DOHH2 (cell line): Measurements from ENCODE around the gene CLDND1.

Experiments used
- CTCF ChIP-seq: fragments of 200-600 bp; sonication (generic); IDR thresholded peaks from one replicate; pipeline ENCODE4 v1.5.1; 2014; ENCODE audit warnings: antibody characterized with exemption, mild to moderate bottlenecking, low read depth, low read length; ENCODE audit not compliant: poor library complexity, severe bottlenecking
- EZH2phosphoT487 ChIP-seq: fragments of 200-600 bp; sonication (generic); IDR thresholded peaks from 2 replicates; pipeline ENCODE4 v1.6.1; 2017; ENCODE audit warnings: borderline replicate concordance, mild to moderate bottlenecking, antibody characterized with exemption, low read length, moderate library complexity, mixed read lengths

DNA sequence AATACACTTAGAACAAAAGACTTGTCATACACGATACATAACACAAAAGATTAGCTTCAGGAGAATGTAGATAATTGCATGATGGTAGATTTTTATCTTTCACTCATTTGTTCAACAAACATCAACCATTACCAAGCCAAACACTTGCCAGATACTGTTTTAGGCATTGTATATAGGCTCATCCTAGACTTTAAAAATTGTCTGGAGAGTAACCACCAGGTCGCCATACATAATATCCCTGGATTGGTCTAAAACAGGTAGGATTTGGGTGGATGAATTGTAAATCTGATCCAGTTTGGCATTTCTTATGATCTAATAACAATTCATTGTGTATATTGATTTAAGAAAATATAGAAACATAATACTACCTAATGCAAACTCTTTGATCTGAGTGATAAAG, 31.9 kb upstream of the CLDND1 start:
- TF ChIP-seq CTCF (no peak), EZH2phosphoT487 (no peak)
